Epithelial cell of alveolus of lung (primary cell): Measurements from ENCODE around the gene C20orf141. TPM values are rescaled to one million over a fixed set of nuclear protein-coding genes. Genes with fewer than 3 reads are reported as not detected.

Source experiments
- total RNA-seq: library from RNA; depleted of rRNA; stranded (reverse); fragments of >200 nt; gene quantifications from 2 replicates; pipeline ENCODE4 v1.2.1, GENCODE V29; 2015

The C20orf141 gene, protein sequence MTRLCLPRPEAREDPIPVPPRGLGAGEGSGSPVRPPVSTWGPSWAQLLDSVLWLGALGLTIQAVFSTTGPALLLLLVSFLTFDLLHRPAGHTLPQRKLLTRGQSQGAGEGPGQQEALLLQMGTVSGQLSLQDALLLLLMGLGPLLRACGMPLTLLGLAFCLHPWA
- not detected in 2 replicates for total RNA-seq

DNA sequence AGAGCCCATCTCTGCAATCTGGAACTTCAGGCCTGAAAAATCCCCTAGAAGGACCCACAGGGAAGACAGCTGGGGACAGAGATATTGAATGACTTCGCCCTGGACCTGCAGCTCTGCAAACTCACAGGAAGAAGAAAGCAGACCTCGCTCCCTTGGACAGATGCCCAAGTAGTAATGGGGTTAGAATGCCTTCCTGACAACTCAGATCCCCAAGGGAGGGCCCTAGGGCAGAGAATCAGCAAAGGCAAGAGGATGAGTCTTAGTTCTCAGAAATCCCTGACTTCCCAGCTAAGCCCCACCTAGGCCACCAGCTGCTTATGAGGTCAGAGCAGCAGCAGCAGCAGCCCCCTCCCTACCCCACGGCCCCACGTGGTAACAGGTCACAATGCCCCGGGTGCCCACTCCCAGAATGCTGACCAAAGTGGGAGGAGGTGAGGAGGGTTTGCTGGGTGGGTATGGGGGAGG is at the start of gene C20orf141:
Gene C20orf141, plus strand, starts transcription at position 401 of the 465 bp plus-strand sequence. CDS start 198 bp downstream, outside the sequence.

DNA sequence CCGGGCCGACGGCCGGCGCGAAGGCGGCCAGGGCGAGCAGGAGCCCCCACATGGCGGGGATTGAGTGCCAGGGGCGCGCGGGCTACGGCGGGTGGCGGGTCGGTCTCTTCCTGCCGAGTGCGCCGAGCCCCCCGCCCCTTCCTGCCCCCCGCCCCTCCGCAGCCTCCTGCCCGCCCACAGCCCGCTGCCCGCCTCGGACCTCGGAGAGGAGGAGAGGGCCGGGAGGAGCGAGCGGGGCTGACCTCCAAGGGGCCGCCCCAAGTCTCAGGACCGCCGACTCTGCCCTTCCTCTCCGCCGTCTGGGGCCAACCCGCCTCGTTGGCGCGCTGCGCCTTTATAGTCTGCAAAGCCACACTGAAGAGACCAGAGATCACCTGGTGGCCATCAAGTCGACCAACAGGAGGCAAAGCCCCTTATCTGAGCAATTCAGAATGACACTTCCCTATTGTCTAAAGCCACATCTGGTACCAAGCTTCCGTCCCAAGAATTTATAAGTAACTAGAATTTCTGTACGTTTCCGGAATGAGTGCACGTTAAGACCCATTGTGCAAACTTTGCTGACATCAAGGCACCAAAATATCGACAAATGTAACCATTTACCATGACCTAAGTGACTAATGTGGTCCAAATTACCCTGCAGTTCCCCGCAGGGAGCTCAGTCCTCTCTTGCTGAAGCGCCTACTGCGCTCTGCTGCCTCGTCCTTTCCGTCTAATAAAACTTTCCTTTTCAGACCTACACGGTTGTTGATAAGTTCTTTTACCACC is 14.1 kb upstream of the C20orf141 start, which contains the start of gene CPXM1:
Gene CPXM1, minus strand, starts transcription at position 107 of the 765 bp plus-strand sequence. Its CDS starts 55 bp downstream, at position 52.

DNA sequence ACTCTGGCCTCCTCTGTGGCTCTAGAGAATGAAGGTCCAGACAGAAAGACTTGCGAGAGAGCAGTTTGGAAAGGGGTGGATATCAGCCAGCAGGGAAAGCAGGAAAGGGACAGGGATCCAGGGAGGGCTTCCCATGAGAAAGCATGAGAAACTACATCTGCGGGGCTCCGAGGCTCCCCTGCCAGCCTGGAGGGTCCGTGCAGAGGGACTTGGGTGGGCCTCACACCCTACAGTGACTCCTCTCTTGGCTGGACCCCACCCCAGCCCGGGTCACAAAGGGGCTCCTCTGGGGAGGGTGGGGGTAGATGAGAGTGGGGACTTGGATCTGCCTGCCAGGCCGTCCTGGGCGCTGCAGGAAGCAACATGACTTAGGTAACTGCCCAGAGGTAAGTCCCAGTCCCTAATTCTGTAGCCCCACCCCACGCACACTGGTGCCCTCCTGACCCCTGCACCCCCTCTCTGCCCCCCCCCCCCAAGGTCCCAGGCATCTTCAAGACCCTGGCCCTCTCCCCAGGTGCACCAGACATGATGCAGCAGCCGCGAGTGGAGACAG is 1.3 kb downstream of the C20orf141 start, which contains the start of gene TMEM239:
Gene TMEM239, plus strand, starts transcription at position 335 of the 553 bp plus-strand sequence. Its CDS starts 191 bp downstream, at position 526.

DNA sequence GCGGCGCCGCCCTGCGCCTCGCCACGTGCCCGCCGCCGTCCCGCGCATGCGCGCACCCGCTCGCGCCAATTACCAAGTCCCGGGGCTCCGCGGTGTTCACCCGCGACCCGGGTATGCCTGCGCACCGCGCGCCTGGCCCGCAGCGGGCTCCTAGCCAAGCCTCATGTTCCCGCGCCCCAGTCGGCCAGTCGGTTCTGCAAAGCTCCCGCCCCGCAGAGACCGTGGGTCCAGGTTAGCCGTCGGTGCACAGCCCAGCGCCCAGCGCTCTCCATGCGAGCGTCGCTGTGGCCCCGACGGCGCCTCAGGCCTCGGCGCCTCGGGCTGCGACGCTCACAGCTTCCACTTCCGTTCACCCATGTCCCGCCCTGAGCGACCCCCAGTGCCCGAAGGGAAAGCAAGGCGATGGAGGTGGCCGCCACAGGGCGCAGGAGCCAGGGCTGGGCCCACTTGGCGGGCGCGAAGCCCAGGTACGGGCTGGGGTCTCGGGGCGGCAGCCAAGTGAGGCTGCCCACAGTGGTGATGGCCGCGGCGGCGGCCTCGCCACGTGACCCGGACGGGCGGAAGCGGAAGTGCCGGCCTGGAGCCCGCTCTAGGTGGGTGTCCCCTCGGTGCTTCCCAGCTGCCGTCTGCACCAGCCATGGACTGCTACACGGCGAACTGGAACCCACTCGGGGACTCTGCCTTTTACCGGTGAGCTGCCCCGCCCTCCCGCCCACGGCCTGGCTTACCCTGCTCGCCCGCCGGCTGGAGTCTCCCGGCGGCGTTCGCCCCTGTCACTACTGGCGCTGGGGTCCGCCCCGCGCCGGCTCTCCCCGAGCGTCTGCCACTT is 25.6 kb downstream of the C20orf141 start, which contains the start of the genes PCED1A and VPS16:
Gene PCED1A, minus strand, starts transcription at position 518 of the 829 bp plus-strand sequence. CDS start 743 bp downstream, outside the sequence.
Gene VPS16, plus strand, starts transcription at position 608 of the 829 bp plus-strand sequence. Its CDS starts 30 bp downstream, at position 638.

Other genes with a start within 250 kb of the C20orf141 start
- 71.1 and 87.4 TPM in 2 replicates for gene NOP56, start 162.4 kb upstream of the C20orf141 start, total RNA-seq
- gene IDH3B, start 150.8 kb upstream of the C20orf141 start, total RNA-seq: 102 and 146 TPM in 2 replicates
- gene EBF4, start 122.2 kb upstream of the C20orf141 start, total RNA-seq: 3.7 and 7.3 TPM in 2 replicates
- 3.0 and 11.1 TPM in 2 replicates for gene CPXM1, start 14.4 kb upstream of the C20orf141 start, total RNA-seq
- not detected in 2 replicates for gene TMEM239, start 1.4 kb downstream of the C20orf141 start, total RNA-seq
- 15.9 and 61.2 TPM in 2 replicates for gene PCED1A, start 25.7 kb downstream of the C20orf141 start, total RNA-seq
- gene VPS16, start 25.8 kb downstream of the C20orf141 start, total RNA-seq: 33.1 and 35.2 TPM in 2 replicates
- gene PTPRA, start 58.5 kb downstream of the C20orf141 start, total RNA-seq: 32.7 and 36.3 TPM in 2 replicates
- gene GNRH2, start 228.6 kb downstream of the C20orf141 start, total RNA-seq: not detected in 2 replicates
- 57.5 and 59.6 TPM in 2 replicates for gene MRPS26, start 231.1 kb downstream of the C20orf141 start, total RNA-seq